HepG2 (cell line): ENCODE results near the gene ABTB2. TPM values are rescaled to one million over a fixed set of nuclear protein-coding genes. Genes with fewer than 3 reads are reported as not detected.

ENCODE experiments used
- AGO1 ChIP-seq: fragments of 200-400 bp; formaldehyde crosslinking; IDR thresholded peaks from 2 replicates; pipeline ENCODE4 v1.6.1; 2017; ENCODE audit warnings: mild to moderate bottlenecking, low read depth, low read length, moderate library complexity; ENCODE audit not compliant: poor library complexity, severe bottlenecking
- BRCA1 ChIP-seq: sonication (generic); formaldehyde crosslinking; IDR thresholded peaks from 2 replicates; pipeline ENCODE4 v1.4.0; 2020; ENCODE audit warnings: missing genetic modification reagents
- CEBPB ChIP-seq: IDR thresholded peaks from 2 replicates; pipeline ENCODE4 v1.6.1; 2011; ENCODE audit warnings: low read depth, low read length, improper control_type of control experiment, borderline replicate concordance
- CEBPG ChIP-seq: IDR thresholded peaks from 2 replicates; pipeline ENCODE4 v1.6.1; 2016
- DNMT1 ChIP-seq: sonication (generic); formaldehyde crosslinking; IDR thresholded peaks from 2 replicates; pipeline ENCODE4 v1.5.1; 2020; ENCODE audit warnings: mild to moderate bottlenecking, missing genetic modification reagents
- FIP1L1 ChIP-seq: fragments of 200-400 bp; formaldehyde crosslinking; IDR thresholded peaks from 2 replicates; pipeline ENCODE4 v1.6.1; 2018; ENCODE audit warnings: low read depth, mild to moderate bottlenecking, low read length, moderate library complexity, borderline replicate concordance; ENCODE audit not compliant: insufficient read depth
- HDAC2 ChIP-seq: sonication (generic); formaldehyde crosslinking; IDR thresholded peaks from 2 replicates; pipeline ENCODE4 v1.4.0; 2020; ENCODE audit warnings: missing genetic modification reagents
- HNF4A ChIP-seq: sonication (generic); formaldehyde crosslinking; IDR thresholded peaks from 2 replicates; pipeline ENCODE4 v1.4.0; 2020; ENCODE audit warnings: missing genetic modification reagents
- MAFG ChIP-seq: sonication (generic); formaldehyde crosslinking; IDR thresholded peaks from 2 replicates; pipeline ENCODE4 v1.5.1; 2020; ENCODE audit warnings: mild to moderate bottlenecking, missing genetic modification reagents
- PHF20 ChIP-seq: sonication (generic); formaldehyde crosslinking; IDR thresholded peaks from 2 replicates; pipeline ENCODE4 v1.5.0; 2020; ENCODE audit warnings: mild to moderate bottlenecking, missing genetic modification reagents
- SMARCC2 ChIP-seq: fragments of 450-650 bp; IDR thresholded peaks from 2 replicates; pipeline ENCODE4 v1.6.1; 2017; ENCODE audit warnings: antibody characterized with exemption, mild to moderate bottlenecking
- SNAI1 ChIP-seq: sonication (generic); formaldehyde crosslinking; IDR thresholded peaks from 2 replicates; pipeline ENCODE4 v1.5.0; 2020; ENCODE audit warnings: mild to moderate bottlenecking, missing genetic modification reagents, borderline replicate concordance
- SNAPC2 ChIP-seq: sonication (generic); formaldehyde crosslinking; IDR thresholded peaks from 2 replicates; pipeline ENCODE4 v1.8.1; 2022; ENCODE audit warnings: mild to moderate bottlenecking, missing genetic modification reagents
- SRSF1 ChIP-seq: fragments of 200-400 bp; formaldehyde crosslinking; optimal IDR thresholded peaks from 2 replicates; pipeline ENCODE3; 2017; ENCODE audit warnings: mild to moderate bottlenecking, low read depth, low read length, moderate library complexity
- TBL1XR1 ChIP-seq: fragments of 150-350 bp; IDR thresholded peaks from 2 replicates; pipeline ENCODE4 v1.6.1; 2014; ENCODE audit warnings: borderline replicate concordance, low read length; ENCODE audit not compliant: partially characterized antibody
- TEAD3 ChIP-seq: optimal IDR thresholded peaks from 2 replicates; pipeline ENCODE3; 2016; ENCODE audit warnings: borderline replicate concordance
- TGIF2 ChIP-seq: IDR thresholded peaks from 2 replicates; pipeline ENCODE4 v1.6.1; 2016; ENCODE audit warnings: control low read depth, missing compliant biosample characterization
- ZEB1 ChIP-seq: IDR thresholded peaks from 2 replicates; pipeline ENCODE4 v1.6.1; 2012; ENCODE audit warnings: mild to moderate bottlenecking, low read depth, inconsistent platforms; ENCODE audit not compliant: insufficient replicate concordance
- ZFP90 ChIP-seq: sonication (generic); formaldehyde crosslinking; IDR thresholded peaks from 2 replicates; pipeline ENCODE4 v1.8.0; 2022; ENCODE audit warnings: missing genetic modification reagents, mild to moderate bottlenecking, inconsistent platforms, borderline replicate concordance
- ZNF720 ChIP-seq: sonication (generic); formaldehyde crosslinking; IDR thresholded peaks from 2 replicates; pipeline ENCODE4 v1.4.0; 2020; ENCODE audit warnings: missing genetic modification reagents
- polyA plus RNA-seq, 8 experiments: library from polyadenylated mRNA; depleted of rRNA in 3 of 8; stranded (reverse) in 7 of 8; unstranded in 1 of 8; fragments of >200 nt; fragmentation: Illumina TruSeq in 4 of 8; extraction: Trizol in 4 of 8; gene quantifications; 2 replicates each; pipeline versions ENCODE4 v1.2.1 to v1.2.3, GENCODE V29; 2011 to 2016; ENCODE audit warnings: low read depth in 4 of 8, missing spikeins in 1 of 8, mixed read lengths in 1 of 8; ENCODE audit not compliant: insufficient read depth in 1 of 8
- total RNA-seq, 5 experiments: library from RNA; depleted of rRNA; stranded (reverse); fragments of >200 nt; fragmentation: Illumina TruSeq; extraction: Trizol; gene quantifications; 2 replicates each; pipeline ENCODE4 v1.2.3, GENCODE V29; 2016; ENCODE audit warnings: low read depth in 1 of 5
- TF ChIP-seq, protein P1 (sequence below): sonication (generic); formaldehyde crosslinking; IDR thresholded peaks from 2 replicates; pipeline ENCODE4 v1.8.1; 2023; ENCODE audit warnings: mild to moderate bottlenecking, moderate library complexity, missing genetic modification reagents
- TF ChIP-seq, protein P2 (sequence below): sonication (generic); formaldehyde crosslinking; IDR thresholded peaks from 2 replicates; pipeline ENCODE4 v1.5.0; 2020; ENCODE audit warnings: missing genetic modification reagents, mild to moderate bottlenecking, borderline replicate concordance
- TF ChIP-seq, protein P3 (sequence below): sonication (generic); formaldehyde crosslinking; IDR thresholded peaks from 2 replicates; pipeline ENCODE4 v1.5.1; 2020; ENCODE audit warnings: mild to moderate bottlenecking, missing genetic modification reagents, moderate library complexity
- TF ChIP-seq, protein P4 (sequence below): IDR thresholded peaks from 2 replicates; pipeline ENCODE4 v1.6.1; 2012; ENCODE audit warnings: inconsistent platforms

Gene ABTB2
- total and polyA plus RNA-seq, 2 of the 13 experiments (the other 11 are each of a cell fraction or from before 2014, with no cell fraction given), result 5.1 to 15.4 TPM

DNA sequence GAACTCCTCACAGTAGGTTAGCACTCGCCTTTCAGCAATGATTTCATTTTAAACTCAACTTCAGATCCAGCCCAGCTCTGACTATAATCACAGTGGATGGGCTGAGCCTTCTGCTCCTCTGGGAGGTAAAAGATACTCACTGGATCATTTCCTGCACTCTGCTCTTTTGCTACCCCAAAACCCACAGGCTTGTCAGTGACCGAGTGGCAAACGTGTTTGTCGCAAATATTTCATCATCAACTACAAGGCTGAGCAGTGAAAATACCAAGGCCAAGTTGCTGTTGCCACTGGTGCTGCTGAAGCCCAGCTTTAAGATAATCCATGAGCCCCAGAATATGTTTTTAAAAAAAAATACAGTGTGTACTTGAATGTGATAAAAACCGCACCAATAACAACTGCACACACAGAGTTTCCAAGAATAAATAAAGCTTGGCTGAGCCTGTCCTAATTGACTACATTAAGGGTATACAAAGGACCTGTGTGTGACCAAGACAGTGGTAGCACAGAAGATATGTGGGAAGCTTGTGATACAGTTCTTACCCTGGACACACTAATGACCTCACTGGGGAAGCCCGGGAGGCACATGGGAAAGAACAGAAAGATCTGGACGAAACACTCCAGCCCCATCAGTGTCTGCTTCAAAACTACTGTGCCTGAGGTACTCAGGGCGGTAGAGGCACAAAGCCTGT is 41.3 kb downstream of the ABTB2 start (continued):
- TF ChIP-seq ZFP90 (no peak), DNMT1 (CRISPR knock-in tag) (no peak), ZEB1 (no peak), CEBPG (CRISPR knock-in tag) (peak; percentile 44; the same call in 1 of the 2 replicates), HDAC2 (CRISPR knock-in tag) (peak; percentile 11; the same call in 1 of the 2 replicates), TEAD3 (CRISPR knock-in tag) (peak; percentile 5), SMARCC2 (no peak), AGO1 (no peak), BRCA1 (no peak), SNAI1 (no peak), ZNF720 (CRISPR knock-in tag) (no peak), MAFG (CRISPR knock-in tag) (no peak), HNF4A (CRISPR knock-in tag) (peak; percentile 17; the same call in 1 of the 2 replicates), TGIF2 (no peak), PHF20 (CRISPR knock-in tag) (no peak), FIP1L1 (no peak), CEBPB (peak; percentile 40; the same call in 1 of the 2 replicates), SNAPC2 (CRISPR knock-in tag) (no peak), SRSF1 (no peak), TBL1XR1 (no peak)
- TF ChIP-seq, protein P1, sequence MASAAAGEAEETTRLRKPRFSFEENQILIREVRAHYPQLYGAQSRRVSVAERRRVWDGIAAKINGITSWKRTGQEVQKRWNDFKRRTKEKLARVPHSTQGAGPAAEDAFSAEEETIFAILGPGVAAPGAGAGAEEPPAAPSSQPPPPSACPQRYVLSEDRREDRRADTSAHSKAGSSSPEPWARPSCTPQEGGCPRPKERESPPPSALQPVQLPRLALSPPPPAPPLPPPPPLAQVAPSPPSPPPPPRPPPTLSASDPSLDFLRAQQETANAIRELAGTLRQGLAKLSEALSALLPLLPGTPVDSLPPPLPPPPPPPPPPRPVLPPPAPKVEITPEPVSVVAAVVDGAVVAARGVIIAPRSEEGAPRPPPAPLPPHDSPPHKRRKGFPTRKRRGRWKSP (CRISPR knock-in tag), result no peak
- TF ChIP-seq, protein P2, sequence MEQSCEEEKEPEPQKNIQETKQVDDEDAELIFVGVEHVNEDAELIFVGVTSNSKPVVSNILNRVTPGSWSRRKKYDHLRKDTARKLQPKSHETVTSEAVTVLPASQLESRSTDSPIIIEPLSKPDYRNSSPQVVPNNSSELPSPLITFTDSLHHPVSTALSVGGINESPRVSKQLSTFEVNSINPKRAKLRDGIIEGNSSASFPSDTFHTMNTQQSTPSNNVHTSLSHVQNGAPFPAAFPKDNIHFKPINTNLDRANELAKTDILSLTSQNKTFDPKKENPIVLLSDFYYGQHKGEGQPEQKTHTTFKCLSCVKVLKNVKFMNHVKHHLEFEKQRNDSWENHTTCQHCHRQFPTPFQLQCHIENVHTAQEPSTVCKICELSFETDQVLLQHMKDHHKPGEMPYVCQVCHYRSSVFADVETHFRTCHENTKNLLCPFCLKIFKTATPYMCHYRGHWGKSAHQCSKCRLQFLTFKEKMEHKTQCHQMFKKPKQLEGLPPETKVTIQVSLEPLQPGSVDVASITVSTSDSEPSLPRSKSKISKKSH (CRISPR knock-in tag), result no peak
- TF ChIP-seq, protein P3, sequence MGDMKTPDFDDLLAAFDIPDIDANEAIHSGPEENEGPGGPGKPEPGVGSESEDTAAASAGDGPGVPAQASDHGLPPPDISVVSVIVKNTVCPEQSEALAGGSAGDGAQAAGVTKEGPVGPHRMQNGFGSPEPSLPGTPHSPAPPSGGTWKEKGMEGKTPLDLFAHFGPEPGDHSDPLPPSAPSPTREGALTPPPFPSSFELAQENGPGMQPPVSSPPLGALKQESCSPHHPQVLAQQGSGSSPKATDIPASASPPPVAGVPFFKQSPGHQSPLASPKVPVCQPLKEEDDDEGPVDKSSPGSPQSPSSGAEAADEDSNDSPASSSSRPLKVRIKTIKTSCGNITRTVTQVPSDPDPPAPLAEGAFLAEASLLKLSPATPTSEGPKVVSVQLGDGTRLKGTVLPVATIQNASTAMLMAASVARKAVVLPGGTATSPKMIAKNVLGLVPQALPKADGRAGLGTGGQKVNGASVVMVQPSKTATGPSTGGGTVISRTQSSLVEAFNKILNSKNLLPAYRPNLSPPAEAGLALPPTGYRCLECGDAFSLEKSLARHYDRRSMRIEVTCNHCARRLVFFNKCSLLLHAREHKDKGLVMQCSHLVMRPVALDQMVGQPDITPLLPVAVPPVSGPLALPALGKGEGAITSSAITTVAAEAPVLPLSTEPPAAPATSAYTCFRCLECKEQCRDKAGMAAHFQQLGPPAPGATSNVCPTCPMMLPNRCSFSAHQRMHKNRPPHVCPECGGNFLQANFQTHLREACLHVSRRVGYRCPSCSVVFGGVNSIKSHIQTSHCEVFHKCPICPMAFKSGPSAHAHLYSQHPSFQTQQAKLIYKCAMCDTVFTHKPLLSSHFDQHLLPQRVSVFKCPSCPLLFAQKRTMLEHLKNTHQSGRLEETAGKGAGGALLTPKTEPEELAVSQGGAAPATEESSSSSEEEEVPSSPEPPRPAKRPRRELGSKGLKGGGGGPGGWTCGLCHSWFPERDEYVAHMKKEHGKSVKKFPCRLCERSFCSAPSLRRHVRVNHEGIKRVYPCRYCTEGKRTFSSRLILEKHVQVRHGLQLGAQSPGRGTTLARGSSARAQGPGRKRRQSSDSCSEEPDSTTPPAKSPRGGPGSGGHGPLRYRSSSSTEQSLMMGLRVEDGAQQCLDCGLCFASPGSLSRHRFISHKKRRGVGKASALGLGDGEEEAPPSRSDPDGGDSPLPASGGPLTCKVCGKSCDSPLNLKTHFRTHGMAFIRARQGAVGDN (CRISPR knock-in tag), result no peak
- TF ChIP-seq, protein P4, sequence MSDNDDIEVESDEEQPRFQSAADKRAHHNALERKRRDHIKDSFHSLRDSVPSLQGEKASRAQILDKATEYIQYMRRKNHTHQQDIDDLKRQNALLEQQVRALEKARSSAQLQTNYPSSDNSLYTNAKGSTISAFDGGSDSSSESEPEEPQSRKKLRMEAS, result no peak
